Measurements from ENCODE around the gene IGFL1. TPM values are rescaled to one million over a fixed set of nuclear protein-coding genes. Genes with fewer than 3 reads are reported as not detected.
"Not testable (repeated sequence)": the region's sequence is repeated elsewhere in the genome, so short reads cannot be mapped to it uniquely, and the experiment has no call there.

The IGFL1 gene
- total RNA-seq, 2 experiments from 2014 or later: not detected

DNA sequence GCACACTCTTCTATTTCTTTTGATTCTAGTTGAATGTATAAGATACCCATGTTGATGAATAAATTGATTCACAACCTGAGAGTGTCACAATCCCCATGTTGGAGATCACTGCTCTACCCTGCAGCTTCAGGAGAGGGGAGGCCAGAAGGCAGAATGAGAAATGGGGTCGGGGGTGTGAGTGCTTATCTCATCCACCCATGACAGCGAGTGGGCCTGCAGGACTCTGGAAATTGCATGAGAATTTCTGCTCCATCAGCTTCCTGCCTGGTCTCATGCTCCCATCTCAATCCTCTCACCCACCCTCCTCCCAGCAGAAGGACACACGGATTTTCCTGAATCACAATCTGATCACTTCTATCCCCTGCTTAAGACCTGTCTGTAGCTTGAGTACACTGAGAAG lies 22.9 kb upstream of the IGFL1 start:
- Mint-ChIP-seq H3K4me3 (no peak overlapping the region), H3K27ac (no peak overlapping the region), H3K36me3 (ENCODE audit: low read depth) (no peaks in the 10 kb centered on the region), H3K27me3 (peaks cover 18% of the 10 kb centered on the region), H3K4me1 (peaks cover 13% of the 10 kb centered on the region), H3K9me3 (no peaks in the 10 kb centered on the region)
- no peak for DNase-seq
- ChIA-PET POLR2A (no interaction called here), CTCF (interaction anchor here (1.6 kb wide), 1 partner anchor 12 kb away, joined by 4 read pairs; no protein-coding TSS in a partner anchor)

GRCh38 chr19:46207858-46208257 lies 21.7 kb upstream of the IGFL1 start:
- H3K4me3 Mint-ChIP-seq; CTCF ChIA-PET; H3K9me3 Mint-ChIP-seq; H3K36me3 Mint-ChIP-seq (ENCODE audit: low read depth); DNase-seq; POLR2A ChIA-PET; H3K27ac Mint-ChIP-seq: not testable (repeated sequence)
- H3K4me1 Mint-ChIP-seq: peaks cover 13% of the 10 kb centered on the region
- peaks cover 17% of the 10 kb centered on the region for H3K27me3 Mint-ChIP-seq

GRCh38 chr19:46209051-46209450 lies 20.5 kb upstream of the IGFL1 start:
- CTCF ChIA-PET: no interaction called here
- Mint-ChIP-seq H3K36me3 (ENCODE audit: low read depth) (no peaks in the 10 kb centered on the region), H3K27ac (peak overlapping the region; percentile 34), H3K9me3 (no peaks in the 10 kb centered on the region), H3K4me1 (peaks cover 13% of the 10 kb centered on the region), H3K4me3 (no peak overlapping the region), H3K27me3 (peaks cover 14% of the 10 kb centered on the region)
- POLR2A ChIA-PET: no interaction called here
- peak; percentile 8 for DNase-seq

GRCh38 chr19:46209472-46209871 lies 20.1 kb upstream of the IGFL1 start:
- no peaks in the 10 kb centered on the region for H3K36me3 Mint-ChIP-seq (ENCODE audit: low read depth)
- no peaks in the 10 kb centered on the region for H3K9me3 Mint-ChIP-seq
- POLR2A ChIA-PET: no interaction called here
- H3K4me1 Mint-ChIP-seq: peaks cover 13% of the 10 kb centered on the region
- DNase-seq: no peak
- no peak overlapping the region for H3K27ac Mint-ChIP-seq
- CTCF ChIA-PET: no interaction called here
- H3K27me3 Mint-ChIP-seq: peaks cover 14% of the 10 kb centered on the region
- no peak overlapping the region for H3K4me3 Mint-ChIP-seq

DNA sequence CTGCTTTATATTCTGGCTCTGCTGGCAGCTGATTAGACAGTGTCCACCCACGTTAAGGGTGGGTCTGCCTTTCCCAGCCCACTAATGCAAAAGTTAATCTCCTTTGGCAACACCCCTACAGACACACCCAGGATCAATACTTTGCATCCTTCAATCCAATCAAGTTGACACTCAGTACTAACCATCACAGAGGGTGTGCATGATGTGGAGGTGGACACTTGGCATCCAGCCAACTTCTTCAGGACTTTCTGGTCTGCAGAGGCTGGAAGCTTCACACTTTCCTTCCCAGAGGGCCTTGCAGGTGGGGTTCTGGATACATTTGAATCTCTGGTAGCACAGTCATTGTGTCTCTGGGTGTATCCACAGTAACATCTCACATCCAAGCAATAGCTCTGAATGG lies 18.9 kb upstream of the IGFL1 start:
- H3K4me3 Mint-ChIP-seq: no peak overlapping the region
- H3K4me1 Mint-ChIP-seq: peaks cover 13% of the 10 kb centered on the region
- ChIA-PET POLR2A (no interaction called here), CTCF (no interaction called here)
- no peaks in the 10 kb centered on the region for H3K9me3 Mint-ChIP-seq
- DNase-seq: no peak
- peaks cover 14% of the 10 kb centered on the region for H3K27me3 Mint-ChIP-seq
- H3K36me3 Mint-ChIP-seq (ENCODE audit: low read depth): no peaks in the 10 kb centered on the region
- H3K27ac Mint-ChIP-seq: no peak overlapping the region

DNA sequence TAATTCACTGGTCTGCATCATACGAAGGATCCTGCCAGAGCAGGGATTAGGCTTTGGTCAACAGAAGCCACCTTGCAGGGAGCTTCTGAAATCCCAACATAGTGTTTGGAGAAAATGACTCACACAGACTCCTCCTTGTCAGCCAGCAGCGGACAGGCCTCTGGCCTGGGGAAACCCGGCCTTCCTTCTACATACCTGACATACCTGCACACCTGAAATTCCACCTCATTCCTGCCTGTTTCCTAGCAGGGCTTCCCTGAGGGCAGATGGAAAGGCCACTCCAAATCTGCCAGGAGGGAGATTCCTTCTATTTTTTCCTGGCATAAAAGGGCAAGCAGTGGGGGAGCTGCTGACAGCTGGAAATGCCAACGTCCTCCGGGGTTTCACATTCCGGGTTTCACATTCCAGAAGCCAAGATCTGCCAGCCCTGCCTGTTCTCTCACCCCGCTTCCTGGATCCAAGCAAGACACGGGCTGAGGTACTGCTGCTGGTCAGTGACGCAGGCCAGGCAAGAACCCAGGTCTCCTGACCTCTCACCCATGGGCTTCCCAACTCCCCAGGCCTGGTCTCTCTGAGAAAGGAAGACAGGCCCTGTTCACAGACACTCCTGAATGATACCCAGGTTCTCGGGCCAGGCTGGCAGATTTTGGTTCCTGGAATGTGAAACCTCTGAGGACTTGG lies 18.2 kb upstream of the IGFL1 start:
- ChIA-PET POLR2A (no interaction called here), CTCF (no interaction called here)
- Mint-ChIP-seq H3K27ac (no peak overlapping the region), H3K9me3 (no peaks in the 10 kb centered on the region), H3K27me3 (peaks cover 18% of the 10 kb centered on the region), H3K36me3 (ENCODE audit: low read depth) (no peaks in the 10 kb centered on the region), H3K4me1 (peaks cover 13% of the 10 kb centered on the region), H3K4me3 (no peak overlapping the region)
- DNase-seq: no peak

DNA sequence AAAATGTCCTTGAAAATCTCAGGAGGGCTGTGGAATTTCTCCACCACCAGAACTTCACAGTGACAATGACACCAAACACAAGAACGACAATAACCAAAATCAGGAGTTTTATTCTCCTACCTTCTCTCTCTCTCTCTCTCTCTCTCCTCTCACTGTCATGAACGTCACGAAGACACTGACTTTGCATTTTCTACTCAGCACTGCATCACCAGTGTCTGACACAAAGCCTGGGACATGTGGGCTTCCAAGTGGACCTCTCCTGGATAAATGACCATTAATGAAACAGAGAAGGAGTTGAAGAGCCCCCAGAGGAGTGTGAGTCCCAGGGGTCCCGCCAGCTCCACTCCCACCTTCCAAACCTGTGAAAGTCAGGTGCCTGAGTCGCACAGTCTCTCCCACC lies 16.9 kb upstream of the IGFL1 start:
- H3K4me3 Mint-ChIP-seq; DNase-seq; H3K36me3 Mint-ChIP-seq (ENCODE audit: low read depth); H3K9me3 Mint-ChIP-seq; POLR2A ChIA-PET; H3K27ac Mint-ChIP-seq: not testable (repeated sequence)
- H3K27me3 Mint-ChIP-seq: peaks cover 18% of the 10 kb centered on the region
- peaks cover 13% of the 10 kb centered on the region for H3K4me1 Mint-ChIP-seq
- CTCF ChIA-PET: interaction anchor here (1.1 kb wide), 1 partner anchor 10 kb away, joined by 3 read pairs; no protein-coding TSS in a partner anchor

DNA sequence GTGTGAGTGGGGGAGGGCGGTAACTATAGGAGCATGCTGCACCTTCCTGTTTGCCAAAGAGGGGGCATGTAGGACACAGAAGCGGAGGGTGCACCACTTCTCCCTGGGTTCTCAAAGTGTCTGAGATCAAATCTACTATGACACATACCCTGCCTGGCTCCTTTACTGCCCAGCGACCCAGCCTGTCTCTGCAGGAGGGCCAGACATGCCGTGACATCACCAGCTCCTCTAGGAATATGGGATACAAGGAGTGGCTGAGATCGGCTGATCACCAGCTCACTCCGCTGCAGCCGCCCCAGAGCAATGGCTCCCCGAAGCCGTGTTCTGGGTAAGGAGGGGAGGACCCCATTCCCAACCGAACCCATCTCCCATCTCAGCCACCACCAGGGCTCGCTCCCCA lies 16.4 kb upstream of the IGFL1 start:
- Mint-ChIP-seq H3K36me3 (ENCODE audit: low read depth) (no peaks in the 10 kb centered on the region), H3K4me3 (no peak overlapping the region), H3K9me3 (peaks cover 3% of the 10 kb centered on the region), H3K27ac (no peak overlapping the region), H3K27me3 (peaks cover 18% of the 10 kb centered on the region), H3K4me1 (peaks cover 13% of the 10 kb centered on the region)
- POLR2A ChIA-PET: no interaction called here
- no peak for DNase-seq
- CTCF ChIA-PET: interaction anchor here (1.1 kb wide), 1 partner anchor 9 kb away, joined by 3 read pairs; no protein-coding TSS in a partner anchor

DNA sequence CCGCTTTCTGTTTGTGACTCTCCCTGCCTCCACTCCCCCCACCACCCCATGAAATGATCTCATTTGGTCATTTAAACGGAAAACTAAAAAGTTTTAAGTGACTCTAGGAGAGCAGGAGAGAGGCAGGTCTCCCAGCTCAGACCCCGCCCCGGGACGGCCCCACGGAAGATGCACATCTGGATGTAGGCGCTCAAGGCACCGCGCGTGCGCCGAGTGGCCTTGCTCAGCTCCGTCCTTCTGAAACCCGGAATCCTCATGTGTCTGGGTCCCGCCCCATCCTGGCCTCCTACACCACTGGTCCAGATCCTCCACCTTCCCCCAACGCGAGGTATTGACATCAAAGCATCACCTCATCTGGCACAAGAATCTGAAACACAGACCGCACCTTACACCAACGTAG lies 15.7 kb upstream of the IGFL1 start:
- H3K36me3 Mint-ChIP-seq (ENCODE audit: low read depth): no peaks in the 10 kb centered on the region
- no peak overlapping the region for H3K4me3 Mint-ChIP-seq
- peaks cover 16% of the 10 kb centered on the region for H3K27me3 Mint-ChIP-seq

GRCh38 chr19:46216612-46217011 lies 12.9 kb upstream of the IGFL1 start:
- ChIA-PET CTCF (no interaction called here), POLR2A (no interaction called here)
- H3K27me3 Mint-ChIP-seq: peaks cover 4% of the 10 kb centered on the region
- H3K36me3 Mint-ChIP-seq (ENCODE audit: low read depth): no peaks in the 10 kb centered on the region
- no peak for DNase-seq
- H3K4me3 Mint-ChIP-seq: no peak overlapping the region
- H3K27ac Mint-ChIP-seq: no peak overlapping the region
- peaks cover 4% of the 10 kb centered on the region for H3K9me3 Mint-ChIP-seq
- no peaks in the 10 kb centered on the region for H3K4me1 Mint-ChIP-seq

More for the DNA sequence above, 15.7 kb upstream of the IGFL1 start:
- no peak overlapping the region for H3K27ac Mint-ChIP-seq
- POLR2A ChIA-PET: no interaction called here
- CTCF ChIA-PET: no interaction called here
- no peak for DNase-seq
- H3K9me3 Mint-ChIP-seq: peaks cover 4% of the 10 kb centered on the region
- H3K4me1 Mint-ChIP-seq: peaks cover 13% of the 10 kb centered on the region

DNA sequence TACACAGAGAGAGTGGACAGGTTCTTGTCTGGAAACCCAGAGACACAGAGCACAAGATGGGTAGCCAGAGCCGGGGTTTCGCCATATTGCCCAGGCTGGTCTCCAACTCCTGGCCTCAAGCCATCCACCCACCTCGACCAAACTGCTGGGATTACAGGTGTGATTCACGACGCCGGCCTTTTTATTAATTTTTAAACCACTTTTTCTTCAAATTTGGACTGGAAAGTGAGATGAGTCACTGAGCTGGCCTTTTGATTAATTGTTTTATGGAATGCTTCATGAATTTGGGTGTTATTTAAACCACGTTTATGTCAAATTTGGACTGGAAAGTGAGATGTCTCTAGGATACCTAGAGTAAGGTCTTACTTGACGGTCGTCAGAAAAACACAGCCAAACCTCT lies 12.1 kb upstream of the IGFL1 start:
- no peaks in the 10 kb centered on the region for H3K4me1 Mint-ChIP-seq
- no peaks in the 10 kb centered on the region for H3K36me3 Mint-ChIP-seq (ENCODE audit: low read depth)
- H3K4me3 Mint-ChIP-seq: no peak overlapping the region
- ChIA-PET POLR2A (no interaction called here), CTCF (interaction anchor here (1.2 kb wide), 1 partner anchor 11 kb away, joined by 4 read pairs; no protein-coding TSS in a partner anchor)
- no peak overlapping the region for H3K27ac Mint-ChIP-seq
- peaks cover 4% of the 10 kb centered on the region for H3K27me3 Mint-ChIP-seq
- DNase-seq: no peak
- H3K9me3 Mint-ChIP-seq: peaks cover 4% of the 10 kb centered on the region

DNA sequence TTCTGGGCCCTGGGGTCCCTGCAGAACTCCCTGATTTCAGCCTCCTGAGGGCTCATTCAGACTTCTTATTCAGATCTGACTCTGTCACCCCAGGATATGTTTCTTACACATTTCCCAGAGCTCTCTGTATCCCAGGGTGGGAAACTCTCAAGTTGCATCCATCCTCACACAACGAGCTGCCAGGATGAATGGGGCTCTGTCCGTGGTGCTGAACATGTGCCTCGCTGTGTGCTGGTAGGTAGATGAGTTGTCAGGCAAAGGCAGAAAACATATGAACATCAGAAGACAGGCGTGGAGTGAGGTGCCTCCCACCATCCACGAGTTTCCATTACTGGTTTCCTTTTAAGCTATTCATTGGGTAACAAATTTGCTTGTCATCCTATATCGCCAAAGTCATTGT lies 11.4 kb upstream of the IGFL1 start:
- Mint-ChIP-seq H3K4me3 (no peak overlapping the region), H3K9me3 (peaks cover 4% of the 10 kb centered on the region), H3K36me3 (ENCODE audit: low read depth) (no peaks in the 10 kb centered on the region), H3K4me1 (no peaks in the 10 kb centered on the region), H3K27me3 (peaks cover 4% of the 10 kb centered on the region), H3K27ac (no peak overlapping the region)
- ChIA-PET CTCF (interaction anchor here (0.6 to 1.2 kb wide), 2 partner anchors 12 to 42 kb away, joined by 3 to 4 read pairs; no protein-coding TSS in a partner anchor), POLR2A (no interaction called here)
- peak; percentile 58 for DNase-seq

GRCh38 chr19:46220038-46220615 lies 9.4 kb upstream of the IGFL1 start:
- ChIA-PET CTCF (interaction anchor here (0.6 kb wide), 1 partner anchor 1374 kb away, joined by 3 read pairs; the partner anchor contains the start of gene NECTIN2), POLR2A (no interaction called here)
- Mint-ChIP-seq H3K4me1 (no peaks in the 10 kb centered on the region), H3K9me3 (peaks cover 4% of the 10 kb centered on the region), H3K27me3 (peaks cover 7% of the 10 kb centered on the region), H3K27ac (no peak overlapping the region), H3K36me3 (ENCODE audit: low read depth) (no peaks in the 10 kb centered on the region), H3K4me3 (no peak overlapping the region)
- DNase-seq: no peak

DNA sequence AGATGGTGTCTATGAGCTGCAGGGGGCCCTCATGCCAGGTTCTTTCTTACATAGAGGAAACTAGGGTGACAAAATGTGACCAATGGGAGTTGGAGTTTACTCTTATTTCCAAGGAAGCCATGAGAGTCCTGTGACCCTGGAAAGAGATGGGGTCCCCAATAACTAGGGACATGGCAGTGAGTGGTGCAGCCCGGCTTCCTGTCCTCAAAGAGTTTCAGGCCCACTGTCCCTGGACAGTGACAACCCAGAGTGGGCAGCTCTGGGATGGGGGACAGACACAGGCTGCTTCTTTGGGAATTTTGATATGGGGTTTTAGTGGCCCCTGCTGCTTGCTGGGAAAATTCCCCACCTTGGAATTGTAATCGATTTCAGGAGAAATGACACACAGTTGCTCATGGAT lies 8.4 kb upstream of the IGFL1 start:
- Mint-ChIP-seq H3K4me3 (no peak overlapping the region), H3K27me3 (peaks cover 3% of the 10 kb centered on the region), H3K4me1 (peaks cover 6% of the 10 kb centered on the region), H3K27ac (no peak overlapping the region), H3K9me3 (peaks cover 4% of the 10 kb centered on the region), H3K36me3 (ENCODE audit: low read depth) (no peaks in the 10 kb centered on the region)
- DNase-seq: no peak
- CTCF ChIA-PET: interaction anchor here (1.0 kb wide), 1 partner anchor 18 kb away, joined by 3 read pairs; no protein-coding TSS in a partner anchor
- POLR2A ChIA-PET: no interaction called here
